ENCODE data around the gene IL17B. TPM values are rescaled to one million over a fixed set of nuclear protein-coding genes. Genes with fewer than 3 reads are reported as not detected.
A peak's percentile ranks its signal among the peaks of the same experiment; 100 is the strongest.
"Not testable (repeated sequence)": the region's sequence is repeated elsewhere in the genome, so short reads cannot be mapped to it uniquely, and the experiment has no call there.

IL17B gene
- total RNA-seq, 2 donors from 2014 or later = not detected

DNA sequence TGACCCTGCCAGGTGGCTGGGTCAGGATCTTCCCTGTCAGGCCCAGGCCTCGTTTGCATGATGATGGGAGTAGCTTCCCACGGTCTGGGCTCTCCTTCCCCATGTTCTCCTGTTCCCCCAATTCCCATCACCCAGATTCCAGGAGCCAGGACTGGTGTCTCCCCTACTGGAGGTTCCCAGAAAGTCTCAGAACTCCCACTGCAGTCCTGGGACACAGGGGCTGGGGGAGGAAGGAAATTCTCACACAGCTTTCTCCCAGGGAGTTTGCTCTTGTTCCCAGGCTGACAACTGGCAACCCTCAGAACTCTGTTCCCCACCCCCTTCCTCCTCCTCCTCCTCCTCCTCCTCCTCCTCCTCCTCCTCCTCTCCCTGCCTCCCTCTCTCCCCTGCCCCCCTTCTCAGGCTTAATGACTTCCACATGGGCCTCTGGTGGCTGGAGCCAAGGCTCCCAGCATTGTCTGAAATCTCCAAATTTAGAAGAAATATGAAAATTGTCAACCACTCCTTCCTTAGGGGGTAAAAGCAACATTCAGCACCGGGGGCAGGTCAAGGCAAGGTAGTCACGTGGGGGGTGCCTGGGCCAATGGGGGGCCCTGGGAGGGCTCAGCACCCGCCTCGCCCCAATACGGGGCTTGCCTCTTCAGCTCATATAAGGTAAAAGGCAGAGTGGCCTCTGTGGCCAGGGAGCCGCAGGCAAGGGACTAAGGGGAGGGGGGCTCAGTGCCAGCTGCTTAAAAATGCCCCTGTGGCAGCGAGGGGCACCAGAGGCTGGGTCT lies 27.3 kb upstream of the IL17B start:
- DNase-seq (ENCODE audit: low spot score in 2 of 2) (no peak), ATAC-seq (no peak)
- Mint-ChIP-seq H3K36me3 (no peaks in the 10 kb centered on the region), H3K27ac (no peak overlapping the region), H3K9me3 (no peaks in the 10 kb centered on the region)

- DNase-seq (ENCODE audit: low spot score in 2 of 2) (no peak), ATAC-seq (no peak)
- H3K9me3 Mint-ChIP-seq = no peaks in the 10 kb centered on the region
- H3K27ac Mint-ChIP-seq = no peak overlapping the region
- H3K36me3 Mint-ChIP-seq = no peaks in the 10 kb centered on the region
Measured at GRCh38 chr5:149405550-149406202, 26.6 kb upstream of the IL17B start.

DNA sequence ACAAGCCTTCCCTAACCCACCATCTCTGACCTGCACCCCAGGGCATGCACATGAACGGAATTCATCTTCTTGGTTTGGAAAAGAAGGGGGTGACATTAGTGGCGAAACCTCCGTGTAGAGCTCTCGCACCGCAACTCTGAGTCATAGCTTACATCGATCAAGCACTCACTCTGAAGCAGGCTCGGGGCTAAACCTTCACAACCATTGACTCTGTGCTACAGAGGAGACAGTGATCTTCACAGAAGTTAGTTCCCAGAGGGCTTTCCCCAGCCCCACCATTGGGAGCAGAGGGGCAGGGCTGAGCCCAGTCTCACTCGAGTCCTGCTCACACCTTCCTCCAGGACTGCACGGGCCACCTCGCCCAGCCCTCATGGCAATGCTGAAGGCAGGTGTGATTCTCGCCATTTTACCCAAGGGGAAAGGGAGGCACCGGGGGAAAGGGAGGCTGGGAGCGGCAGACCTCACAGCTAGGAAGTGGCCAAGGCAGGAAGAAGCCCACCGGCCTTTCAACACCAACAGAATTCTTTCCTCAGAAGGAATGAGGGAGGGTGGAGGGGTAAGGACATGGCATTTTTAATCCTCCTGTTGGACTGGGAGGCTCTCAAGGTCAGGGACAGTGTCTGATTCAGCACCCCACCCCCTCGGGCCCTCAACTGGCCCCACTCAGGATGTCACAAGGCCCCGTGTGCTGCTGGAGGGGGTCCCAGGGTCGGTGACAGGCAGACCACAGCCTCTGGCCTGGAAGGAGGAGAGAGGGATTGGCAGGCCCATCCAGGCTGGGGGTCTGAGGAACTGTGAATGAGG lies 25.9 kb upstream of the IL17B start:
- DNase-seq (ENCODE audit: low spot score in 2 of 2) (no peak), ATAC-seq (no peak)
- Mint-ChIP-seq H3K36me3 (no peaks in the 10 kb centered on the region), H3K27ac (peak overlapping the region in 1 of 2 donors; percentile 9), H3K9me3 (no peaks in the 10 kb centered on the region)

DNA sequence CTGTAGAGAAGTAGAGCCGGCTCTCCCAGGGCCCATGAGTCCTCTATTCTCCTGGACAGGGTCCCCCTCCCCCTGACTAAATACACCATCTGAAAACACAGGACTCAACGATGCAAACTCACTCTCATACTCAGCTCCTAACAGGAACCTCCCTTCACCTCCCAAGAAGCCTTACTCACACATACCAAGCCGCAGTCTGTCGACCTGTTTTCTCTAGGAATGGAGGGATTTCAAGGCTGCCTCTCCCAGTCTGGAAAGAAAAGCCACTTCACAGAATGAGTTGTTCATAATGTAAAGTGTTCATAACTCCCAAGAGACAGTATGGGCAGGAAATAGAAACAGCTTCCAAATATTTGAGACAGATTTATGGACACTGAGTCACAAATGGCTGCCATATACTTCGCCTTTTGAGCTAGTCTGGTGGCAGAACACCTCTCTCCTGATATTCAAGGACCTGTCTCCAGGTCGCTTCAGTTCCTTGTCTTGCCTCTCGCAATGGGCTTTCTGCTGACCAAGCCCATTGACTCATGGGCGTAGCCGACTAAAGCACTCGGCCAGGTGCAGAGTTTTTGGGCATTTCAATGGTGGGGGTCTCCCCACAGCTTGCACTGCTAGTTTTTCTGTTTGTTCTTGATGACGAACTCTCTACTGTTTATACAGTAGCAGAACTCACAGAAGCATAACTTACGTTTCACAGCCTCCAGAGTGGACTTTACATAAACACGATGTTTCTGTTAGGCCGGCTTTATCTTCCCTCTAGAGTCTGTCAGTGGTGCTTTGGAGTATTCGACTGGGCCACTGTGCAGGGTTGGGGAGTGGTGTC lies 25.0 kb upstream of the IL17B start:
- ATAC-seq = no peak
- no peak overlapping the region for H3K27ac Mint-ChIP-seq
- H3K36me3 Mint-ChIP-seq = no peaks in the 10 kb centered on the region
- H3K9me3 Mint-ChIP-seq = no peaks in the 10 kb centered on the region
- no peak for DNase-seq (ENCODE audit: low spot score in 2 of 2)

DNA sequence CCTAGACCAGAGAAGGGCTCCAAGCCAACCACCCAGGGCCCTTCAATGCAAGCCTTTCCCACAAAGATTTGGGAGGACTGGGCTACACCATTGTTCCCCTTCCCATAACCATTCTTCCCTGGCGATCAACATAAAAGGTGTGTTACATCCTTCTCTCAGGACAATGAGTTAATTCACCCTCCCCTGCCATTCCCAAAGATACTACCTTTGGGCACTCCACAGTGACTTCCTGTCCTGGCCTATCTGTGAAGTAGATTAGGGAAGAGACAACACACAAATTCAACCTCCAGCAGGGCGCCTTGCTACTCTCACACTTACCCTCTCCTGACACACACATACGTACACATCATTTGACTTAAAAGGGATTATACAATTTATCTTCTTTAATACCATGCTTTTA lies 23.2 kb upstream of the IL17B start:
- H3K27ac Mint-ChIP-seq = no peak overlapping the region
- DNase-seq (ENCODE audit: low spot score in 2 of 2) (no peak), ATAC-seq (no peak)
- H3K9me3 Mint-ChIP-seq = no peaks in the 10 kb centered on the region
- H3K36me3 Mint-ChIP-seq = no peaks in the 10 kb centered on the region

DNA sequence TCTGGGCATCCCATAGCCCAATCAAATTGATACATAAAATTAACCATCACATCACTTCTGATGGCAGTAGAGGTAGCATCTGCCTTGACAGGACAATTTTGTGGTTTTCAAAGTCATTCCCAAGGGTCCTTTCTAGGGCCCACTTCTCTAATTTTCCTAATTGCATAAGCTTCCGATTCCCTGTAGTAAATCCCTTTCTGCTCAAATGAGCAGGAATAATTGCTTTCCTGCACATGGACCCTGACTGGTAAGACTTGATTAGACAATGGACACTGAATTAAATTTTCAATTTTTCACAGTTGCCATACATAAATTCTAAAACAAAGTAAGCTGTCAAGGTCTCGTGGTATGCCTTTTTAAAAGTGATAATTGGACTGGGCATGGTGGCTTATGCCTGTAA lies 22.0 kb upstream of the IL17B start:
- H3K27ac Mint-ChIP-seq = no peak overlapping the region
- no peak for DNase-seq (ENCODE audit: low spot score in 2 of 2)
- ATAC-seq = no peak
- H3K36me3 Mint-ChIP-seq = no peaks in the 10 kb centered on the region
- H3K9me3 Mint-ChIP-seq = no peaks in the 10 kb centered on the region

- no peaks in the 10 kb centered on the region for H3K36me3 Mint-ChIP-seq
- DNase-seq (ENCODE audit: low spot score in 2 of 2) (no peak), ATAC-seq (no peak)
- no peak overlapping the region for H3K27ac Mint-ChIP-seq
- H3K9me3 Mint-ChIP-seq = no peaks in the 10 kb centered on the region
Measured at GRCh38 chr5:149400304-149400703, 21.2 kb upstream of the IL17B start.

- ATAC-seq = no peak
- DNase-seq (ENCODE audit: low spot score in 2 of 2) = no peak
- no peak overlapping the region for H3K27ac Mint-ChIP-seq
- no peaks in the 10 kb centered on the region for H3K9me3 Mint-ChIP-seq
- H3K36me3 Mint-ChIP-seq = no peaks in the 10 kb centered on the region
Measured at GRCh38 chr5:149399775-149400174, 20.7 kb upstream of the IL17B start.

- not testable (repeated sequence) for ATAC-seq; H3K27ac Mint-ChIP-seq; H3K36me3 Mint-ChIP-seq; H3K9me3 Mint-ChIP-seq; DNase-seq (ENCODE audit: low spot score in 2 of 2)
Measured at GRCh38 chr5:149398747-149399266, 19.7 kb upstream of the IL17B start.

DNA sequence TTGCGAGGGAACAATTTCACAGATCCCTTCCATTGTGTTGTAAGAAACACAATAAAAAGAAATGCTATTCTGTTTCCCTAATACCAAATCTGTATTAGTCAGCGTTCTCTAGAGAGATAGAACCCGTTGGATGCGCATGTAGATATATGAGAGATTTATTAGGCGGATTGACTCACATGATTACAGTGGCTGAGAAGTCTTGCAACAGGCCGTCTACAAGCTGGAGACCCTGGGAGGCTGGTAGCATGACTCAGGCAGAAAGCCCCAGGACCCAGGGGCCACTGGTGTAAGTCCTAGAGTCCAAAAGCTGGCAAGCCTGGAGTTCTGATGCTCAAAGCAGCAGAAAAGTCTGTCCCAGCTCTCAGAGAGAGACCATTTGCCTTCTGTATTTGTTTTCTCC lies 18.4 kb upstream of the IL17B start:
- Mint-ChIP-seq H3K36me3 (no peaks in the 10 kb centered on the region), H3K27ac (no peak overlapping the region), H3K9me3 (no peaks in the 10 kb centered on the region)
- DNase-seq (ENCODE audit: low spot score in 2 of 2) (no peak), ATAC-seq (no peak)

DNA sequence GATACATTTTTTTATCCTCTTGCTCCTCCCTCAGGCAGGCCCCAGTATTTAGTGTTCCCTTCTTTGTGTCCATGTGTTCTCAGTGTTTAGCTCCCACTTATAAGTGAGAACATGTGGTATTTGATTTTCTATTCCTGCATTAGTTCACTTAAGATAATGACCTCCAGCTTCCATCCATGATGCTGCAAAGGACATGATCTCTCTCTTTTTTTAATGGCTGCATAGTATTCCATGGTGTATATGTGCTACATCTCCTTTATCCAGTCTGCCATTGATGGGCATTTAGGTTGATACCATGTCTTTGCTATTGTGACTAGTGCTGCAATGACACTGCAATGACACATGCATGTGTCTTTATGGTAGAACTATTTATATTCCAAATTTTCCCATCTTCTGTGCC lies 15.9 kb upstream of the IL17B start:
- ATAC-seq; H3K9me3 Mint-ChIP-seq; DNase-seq (ENCODE audit: low spot score in 2 of 2); H3K36me3 Mint-ChIP-seq; H3K27ac Mint-ChIP-seq: not testable (repeated sequence)

DNA sequence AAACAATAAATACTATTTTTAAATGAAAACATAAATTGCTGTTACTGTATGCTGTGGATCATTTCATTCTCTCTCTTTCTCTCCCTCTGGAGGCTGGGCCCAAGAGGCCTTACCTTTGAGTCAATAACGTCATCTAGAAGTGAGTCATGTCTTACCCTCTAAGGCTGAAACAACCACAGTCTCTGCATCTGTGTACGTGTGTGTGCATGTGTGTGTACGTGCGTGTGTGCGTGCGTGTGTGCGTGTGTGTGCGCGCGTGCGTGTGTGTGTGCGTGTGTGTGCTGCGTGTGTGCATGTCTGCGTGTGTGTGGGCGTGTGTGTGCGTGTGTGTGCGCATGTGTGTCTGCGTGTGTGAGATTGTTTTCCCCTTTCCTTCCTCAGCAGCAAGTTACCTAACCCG lies 13.6 kb upstream of the IL17B start:
- ATAC-seq (peak in 1 of 2 donors; percentile 65), DNase-seq (ENCODE audit: low spot score in 2 of 2) (no peak)
- Mint-ChIP-seq H3K9me3 (peaks cover 0 to 5% of the 10 kb centered on the region in 2 donors), H3K36me3 (no peaks in the 10 kb centered on the region), H3K27ac (no peak overlapping the region)

- ATAC-seq = no peak
- H3K27ac Mint-ChIP-seq = no peak overlapping the region
- peaks cover 0 to 5% of the 10 kb centered on the region in 2 donors for H3K9me3 Mint-ChIP-seq
- no peaks in the 10 kb centered on the region for H3K36me3 Mint-ChIP-seq
- no peak for DNase-seq (ENCODE audit: low spot score in 2 of 2)
Measured at GRCh38 chr5:149391524-149391923, 12.4 kb upstream of the IL17B start.

GRCh38 chr5:149391076-149391475 lies 12.0 kb upstream of the IL17B start:
- not testable (repeated sequence) for H3K9me3 Mint-ChIP-seq; H3K27ac Mint-ChIP-seq; ATAC-seq; DNase-seq (ENCODE audit: low spot score in 2 of 2); H3K36me3 Mint-ChIP-seq

GRCh38 chr5:149389552-149390495 lies 10.7 kb upstream of the IL17B start:
- no peak for DNase-seq (ENCODE audit: low spot score in 2 of 2)
- no peak overlapping the region for H3K27ac Mint-ChIP-seq
- no peak for ATAC-seq
- no peaks in the 10 kb centered on the region for H3K36me3 Mint-ChIP-seq
- H3K9me3 Mint-ChIP-seq = peaks cover 0 to 5% of the 10 kb centered on the region in 2 donors

Data from activated naive CD4-positive, alpha-beta T cell treated with anti-CD3 and anti-CD28 coated beads, Interleukin-2, amount 50 U/mL, for 72 hours (primary cell).